GM10266 (cell line): ENCODE results near the gene RHBDD1.

Experiments
- DNase-seq: peaks from one replicate; pipeline ENCODE4 v3.0.0; 2012; ENCODE audit errors: extremely low spot score
- CTCF ChIP-seq: IDR thresholded peaks from 2 replicates; pipeline ENCODE4 v1.5.1; 2012; ENCODE audit warnings: mild to moderate bottlenecking, low read depth; ENCODE audit not compliant: control insufficient read depth, insufficient read depth; ENCODE audit errors: missing control alignments

RHBDD1 gene

GRCh38 chr2:226971084-226971483 is 135.2 kb downstream of the RHBDD1 start:
- no peak for TF ChIP-seq CTCF
- no peak for DNase-seq

GRCh38 chr2:226971770-226972169 is 135.9 kb downstream of the RHBDD1 start:
- no peak for DNase-seq
- no peak for TF ChIP-seq CTCF

- DNase-seq = no peak
These were observed 138.0 kb downstream of the RHBDD1 start for GRCh38 chr2:226973816-226974215.

GRCh38 chr2:226977775-226978190 is 141.9 kb downstream of the RHBDD1 start:
- no peak for DNase-seq
- TF ChIP-seq CTCF = no peak

More at GRCh38 chr2:226973816-226974215, 138.0 kb downstream of the RHBDD1 start:
- TF ChIP-seq CTCF = no peak

GRCh38 chr2:226978300-226978699 is 142.4 kb downstream of the RHBDD1 start:
- no peak for DNase-seq
- no peak for TF ChIP-seq CTCF

- no peak for DNase-seq
- no peak for TF ChIP-seq CTCF
These were observed 143.2 kb downstream of the RHBDD1 start for GRCh38 chr2:226979004-226979403.

GRCh38 chr2:226981791-226982326 is 146.0 kb downstream of the RHBDD1 start:
- no peak for DNase-seq
- no peak for TF ChIP-seq CTCF
